NCI-H128 (cell line): ENCODE measurements around the gene FRMD8.

Experiments
- DNase-seq: peaks from one replicate; lab custom pipeline; 2025; ENCODE audit not compliant: unreplicated experiment; lab: John Stamatoyannopoulos, UW

Gene FRMD8

GRCh38 chr11:65392899-65393298 lies 6.5 kb downstream of the FRMD8 start:
- DNase-seq, result no peak

GRCh38 chr11:65393513-65394079 lies 7.2 kb downstream of the FRMD8 start:
- DNase-seq, result no peak

GRCh38 chr11:65394125-65394536 lies 7.7 kb downstream of the FRMD8 start:
- no peak for DNase-seq

GRCh38 chr11:65395961-65396530 lies 9.6 kb downstream of the FRMD8 start:
- no peak for DNase-seq

GRCh38 chr11:65396769-65397745 lies 10.6 kb downstream of the FRMD8 start:
- no peak for DNase-seq

- DNase-seq, result no peak
Measured at GRCh38 chr11:65398362-65398910, 12.0 kb downstream of the FRMD8 start.

GRCh38 chr11:65399249-65399648 lies 12.8 kb downstream of the FRMD8 start:
- DNase-seq, result no peak

GRCh38 chr11:65399845-65400244 lies 13.4 kb downstream of the FRMD8 start:
- no peak for DNase-seq

- no peak for DNase-seq
Measured at GRCh38 chr11:65400307-65401072, 14.1 kb downstream of the FRMD8 start.

GRCh38 chr11:65401073-65401802 lies 14.8 kb downstream of the FRMD8 start:
- DNase-seq, result no peak

GRCh38 chr11:65401803-65402248 lies 15.4 kb downstream of the FRMD8 start:
- DNase-seq, result no peak

GRCh38 chr11:65402790-65403189 lies 16.4 kb downstream of the FRMD8 start:
- no peak for DNase-seq

- no peak for DNase-seq
Measured at GRCh38 chr11:65403607-65404121, 17.2 kb downstream of the FRMD8 start.

- DNase-seq, result no peak
Measured at GRCh38 chr11:65404210-65404609, 17.8 kb downstream of the FRMD8 start.

GRCh38 chr11:65404638-65405339 lies 18.4 kb downstream of the FRMD8 start:
- DNase-seq, result no peak

- DNase-seq, result no peak
Measured at GRCh38 chr11:65410936-65411680, 24.7 kb downstream of the FRMD8 start.

GRCh38 chr11:65411681-65412070 lies 25.2 kb downstream of the FRMD8 start:
- DNase-seq, result no peak

- DNase-seq, result no peak
Measured at GRCh38 chr11:65412271-65413076, 26.0 kb downstream of the FRMD8 start.
